Stomach (tissue), 9 donors: ENCODE measurements around the gene SLC8A3. TPM values are rescaled to one million over a fixed set of nuclear protein-coding genes. Genes with fewer than 3 reads are reported as not detected.

Experiments used
- DNase-seq, 2 donors: peaks; one replicate each; pipeline versions ENCODE4 v3.0.0 to v3.0.0-alpha.2; 2013 to 2019
- H3K27ac ChIP-seq, 5 donors: fragments of 200-600 bp in 4 of 5; sonication (generic) in 4 of 5; one replicate each; pipeline ENCODE4 v1.5.1; 2013 to 2019; ENCODE audit warnings: mild to moderate bottlenecking in 1 of 5, moderate library complexity in 1 of 5
- H3K27me3 ChIP-seq, 3 donors: fragments of 200-600 bp; sonication (generic); one replicate each; pipeline ENCODE4 v1.5.1; 2017 to 2019; ENCODE audit warnings: mixed run types in 1 of 3
- H3K36me3 ChIP-seq, 4 donors: fragments of 200-600 bp; sonication (generic); 1 replicate in 3 of 4; 2 replicates in 1 of 4; pipeline ENCODE4 v1.5.1; 2016 to 2019
- H3K4me1 ChIP-seq, 4 donors: fragments of 200-600 bp; sonication (generic); one replicate each; pipeline ENCODE4 v1.5.1; 2016 to 2019
- H3K4me3 ChIP-seq, 4 donors: fragments of 200-600 bp; sonication (generic) in 3 of 4; one replicate each; pipeline ENCODE4 v1.5.1; 2016 to 2019; ENCODE audit warnings: mild to moderate bottlenecking in 1 of 4
- H3K9me3 ChIP-seq, 4 donors: fragments of 200-600 bp; sonication (generic); one replicate each; pipeline ENCODE4 v1.5.1; 2016 to 2019
- EP300 ChIP-seq: sonication (generic); formaldehyde crosslinking; IDR thresholded peaks from one replicate; pipeline ENCODE4 v1.6.1; 2017; ENCODE audit warnings: antibody characterized with exemption
- POLR2A ChIP-seq, 4 donors: fragments of 450-650 bp; IDR thresholded peaks; one replicate each; pipeline ENCODE4 v1.6.1; 2016; ENCODE audit warnings: antibody characterized with exemption in 4 of 4, control low read depth in 2 of 4, mild to moderate bottlenecking in 1 of 4, moderate library complexity in 1 of 4
- POLR2AphosphoS5 ChIP-seq, 3 donors: sonication (generic); formaldehyde crosslinking; IDR thresholded peaks; one replicate each; pipeline ENCODE4 v1.6.1; 2016; ENCODE audit warnings: antibody characterized with exemption in 3 of 3
- WGBS, 5 donors: extraction: QIAGEN DNeasy Blood & Tissue Kit in 3 of 5; methylation state at CpG; one replicate each; pipeline versions ENCODE4 v1.1.5 to v1.1.7; 2013 to 2018; 5-methylcytosine and 5-hydroxymethylcytosine counted together
- intact Hi-C: fragments of 100-400 bp; cut with DNase I; formaldehyde crosslinking; loops from one replicate; pipeline ENCODE4 v1.15.1; 2023; ENCODE audit warnings: low total_unique reads
- polyA plus RNA-seq, 3 donors: library from polyadenylated mRNA; stranded (reverse); fragments of 200-250 nt; gene quantifications; one replicate each; pipeline ENCODE4 v1.2.3, GENCODE V29; 2013
- total RNA-seq, 5 donors: library from RNA; depleted of rRNA; stranded (reverse); fragments of >200 nt; gene quantifications; one replicate each; pipeline versions ENCODE4 v1.1.0 to v1.2.3, GENCODE V29; 2014 to 2016
- TF ChIP-seq, protein P1 (sequence below), 7 experiments: fragments of 450-650 bp in 4 of 7; fragments of 200-600 bp in 3 of 7; sonication (generic) in 3 of 7; IDR thresholded peaks; one replicate each; pipeline ENCODE4 v1.5.1; 2016 to 2019; ENCODE audit warnings: antibody characterized with exemption in 7 of 7, control low read depth in 2 of 7, mild to moderate bottlenecking in 1 of 7
- donor health status: healthy with polysubstance abuse.
- donor health status: Bipolar disorder and iron deficiency.
- donor health status: healthy.

SLC8A3 gene
- total and polyA plus RNA-seq, 8 donors: 0.03 to 2.4 (median 0.87) TPM; not detected in 1

DNA sequence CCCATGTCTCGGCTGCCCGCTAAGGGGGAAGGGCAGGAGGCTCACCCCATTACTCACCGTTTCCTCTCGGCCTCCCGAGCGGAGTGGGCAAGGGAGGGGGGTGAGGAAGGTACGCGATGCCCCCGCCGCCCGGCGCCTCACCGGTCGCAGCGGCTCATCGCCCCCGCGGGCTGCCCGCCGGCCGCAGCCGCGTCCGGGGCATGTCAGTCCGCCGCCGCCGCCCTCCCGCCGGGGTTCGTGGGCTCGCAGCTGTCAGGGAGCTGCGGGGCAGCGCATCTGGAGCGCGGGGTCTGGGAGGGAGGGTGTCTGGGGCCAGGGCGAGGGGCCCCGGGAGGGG is 461 bp downstream of the SLC8A3 start:
- peak overlapping the region in 2 of 5 donors; percentile 20 to 55 for H3K27ac ChIP-seq
- H3K4me1 ChIP-seq: peaks cover 21 to 33% (median 28%) of the 10 kb centered on the region in 4 donors
- peak overlapping the region; percentile 45 to 67 (median 54) for H3K4me3 ChIP-seq
- TF ChIP-seq POLR2A (IDR thresholded peaks at IDR 0.05) (no peak), EP300 (no peak), POLR2AphosphoS5 (IDR thresholded peaks at IDR 0.05) (no peak)
- TF ChIP-seq, protein P1, sequence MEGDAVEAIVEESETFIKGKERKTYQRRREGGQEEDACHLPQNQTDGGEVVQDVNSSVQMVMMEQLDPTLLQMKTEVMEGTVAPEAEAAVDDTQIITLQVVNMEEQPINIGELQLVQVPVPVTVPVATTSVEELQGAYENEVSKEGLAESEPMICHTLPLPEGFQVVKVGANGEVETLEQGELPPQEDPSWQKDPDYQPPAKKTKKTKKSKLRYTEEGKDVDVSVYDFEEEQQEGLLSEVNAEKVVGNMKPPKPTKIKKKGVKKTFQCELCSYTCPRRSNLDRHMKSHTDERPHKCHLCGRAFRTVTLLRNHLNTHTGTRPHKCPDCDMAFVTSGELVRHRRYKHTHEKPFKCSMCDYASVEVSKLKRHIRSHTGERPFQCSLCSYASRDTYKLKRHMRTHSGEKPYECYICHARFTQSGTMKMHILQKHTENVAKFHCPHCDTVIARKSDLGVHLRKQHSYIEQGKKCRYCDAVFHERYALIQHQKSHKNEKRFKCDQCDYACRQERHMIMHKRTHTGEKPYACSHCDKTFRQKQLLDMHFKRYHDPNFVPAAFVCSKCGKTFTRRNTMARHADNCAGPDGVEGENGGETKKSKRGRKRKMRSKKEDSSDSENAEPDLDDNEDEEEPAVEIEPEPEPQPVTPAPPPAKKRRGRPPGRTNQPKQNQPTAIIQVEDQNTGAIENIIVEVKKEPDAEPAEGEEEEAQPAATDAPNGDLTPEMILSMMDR (IDR thresholded peaks at IDR 0.05): no peak
- WGBS, 5 donors: 0 to 2% (median 1%) methylated on average over 19 to 38 of the region's 38 CpGs
- intact Hi-C loops: no loop called here
- no peaks in the 10 kb centered on the region for H3K36me3 ChIP-seq
- DNase-seq: peak in 1 of 2 donors; percentile 35
- peaks cover 0 to 81% (median 45%) of the 10 kb centered on the region in 3 donors for H3K27me3 ChIP-seq
- H3K9me3 ChIP-seq: no peaks in the 10 kb centered on the region

DNA sequence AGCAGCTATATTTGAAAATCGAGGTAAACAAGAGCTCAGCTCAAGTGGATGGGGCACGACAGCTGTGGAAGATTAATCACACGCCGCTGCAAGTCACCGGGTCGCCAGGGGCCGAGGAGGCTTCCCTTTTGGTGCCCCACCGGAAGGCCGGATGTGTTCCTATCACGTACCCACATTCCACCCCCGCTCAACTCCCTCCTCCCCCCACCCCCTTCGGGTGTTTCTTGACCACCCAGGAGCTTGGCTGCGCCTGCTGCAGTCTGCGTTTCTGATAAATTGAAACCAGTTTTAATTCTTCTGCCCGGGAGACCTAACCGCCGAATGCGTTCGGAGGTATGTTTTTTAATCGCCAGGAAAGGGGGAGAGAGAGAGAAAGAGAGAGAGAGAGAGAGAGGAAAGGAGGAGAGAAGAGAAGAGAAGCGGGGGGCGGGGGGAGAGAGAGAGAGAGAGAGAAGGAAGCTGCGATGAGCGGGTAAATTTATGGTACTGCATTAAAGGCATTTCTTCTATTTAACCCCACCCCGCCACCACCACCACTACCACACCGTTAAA is 1.8 kb downstream of the SLC8A3 start:
- peaks cover 21 to 33% (median 28%) of the 10 kb centered on the region in 4 donors for H3K4me1 ChIP-seq
- no peaks in the 10 kb centered on the region for H3K9me3 ChIP-seq
- H3K36me3 ChIP-seq: no peaks in the 10 kb centered on the region
- 12 to 17% (median 12%) methylated on average over 26 of the region's 26 CpGs for WGBS, 5 donors
- H3K4me3 ChIP-seq: peak overlapping the region; percentile 45 to 67 (median 54)
- intact Hi-C loops: no loop called here
- TF ChIP-seq, protein P1 (IDR thresholded peaks at IDR 0.05): no peak
- no peak for TF ChIP-seq POLR2AphosphoS5 (IDR thresholded peaks at IDR 0.05)
- no peak for TF ChIP-seq POLR2A (IDR thresholded peaks at IDR 0.05)
- no peak for TF ChIP-seq EP300
- H3K27ac ChIP-seq: no peak overlapping the region
- DNase-seq: peak in 1 of 2 donors; percentile 64
- peaks cover 0 to 69% (median 45%) of the 10 kb centered on the region in 3 donors for H3K27me3 ChIP-seq

DNA sequence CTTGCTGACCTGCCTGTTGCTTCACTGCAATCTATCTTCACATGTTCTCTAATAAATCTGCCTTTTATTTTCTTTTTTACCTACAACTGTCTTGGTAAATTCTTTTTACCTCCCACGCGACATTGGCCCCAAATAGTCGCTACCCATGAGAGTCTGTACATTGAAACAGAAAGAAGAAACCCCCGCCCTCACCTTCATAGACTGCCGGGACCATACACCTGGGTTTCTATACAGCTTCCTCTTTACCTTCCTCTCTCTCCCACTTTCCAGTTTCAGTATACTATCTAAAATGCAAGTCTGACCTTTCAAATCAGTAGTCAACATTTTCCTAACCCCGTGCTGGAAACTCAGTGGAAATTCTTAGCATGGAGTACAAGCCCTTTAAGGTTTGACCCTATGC is 4.8 kb downstream of the SLC8A3 start:
- no peak overlapping the region for H3K4me3 ChIP-seq
- H3K27ac ChIP-seq: no peak overlapping the region
- H3K9me3 ChIP-seq: no peaks in the 10 kb centered on the region
- 71 to 78% (median 77%) methylated on average over 6 of the region's 6 CpGs for WGBS, 5 donors
- no peaks in the 10 kb centered on the region for H3K36me3 ChIP-seq
- H3K4me1 ChIP-seq: peaks cover 17 to 25% (median 22%) of the 10 kb centered on the region in 4 donors
- TF ChIP-seq, protein P1 (IDR thresholded peaks at IDR 0.05): no peak
- TF ChIP-seq POLR2AphosphoS5 (IDR thresholded peaks at IDR 0.05) (no peak), EP300 (no peak), POLR2A (IDR thresholded peaks at IDR 0.05) (no peak)
- DNase-seq: no peak
- peaks cover 0 to 40% (median 29%) of the 10 kb centered on the region in 3 donors for H3K27me3 ChIP-seq
- intact Hi-C loops: no loop called here

DNA sequence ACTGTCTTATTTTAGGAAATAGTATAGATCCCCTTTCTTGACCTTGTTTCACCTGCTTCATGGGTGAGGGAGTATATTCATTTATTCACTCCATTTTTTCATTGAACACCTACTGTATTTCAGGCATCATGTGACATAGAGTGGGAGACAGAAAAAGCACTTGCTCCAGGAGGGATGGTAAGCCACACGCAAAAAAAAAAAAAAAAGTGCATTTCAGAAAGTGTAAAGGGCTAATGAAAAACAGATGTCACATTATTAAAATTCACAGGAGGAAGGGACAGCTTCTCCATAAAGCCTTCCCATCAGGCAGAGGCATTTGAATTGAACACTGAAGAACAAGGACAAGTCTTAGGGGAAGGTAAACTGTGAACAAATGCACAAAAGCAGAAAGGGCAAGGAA is 7.5 kb downstream of the SLC8A3 start:
- intact Hi-C loops: no loop called here
- DNase-seq: no peak
- 61 to 96% (median 74%) methylated on average over 1 of the region's 1 CpG for WGBS, 5 donors

More for the DNA sequence above, 7.5 kb downstream of the SLC8A3 start:
- Histone ChIP-seq H3K27me3 (peaks cover 0 to 14% (median 3%) of the 10 kb centered on the region in 3 donors), H3K27ac (no peak overlapping the region), H3K9me3 (no peaks in the 10 kb centered on the region), H3K4me1 (no peaks in the 10 kb centered on the region), H3K36me3 (no peaks in the 10 kb centered on the region), H3K4me3 (no peak overlapping the region)
- TF ChIP-seq, protein P1 (IDR thresholded peaks at IDR 0.05): no peak
- no peak for TF ChIP-seq EP300
- no peak for TF ChIP-seq POLR2AphosphoS5 (IDR thresholded peaks at IDR 0.05)
- TF ChIP-seq POLR2A (IDR thresholded peaks at IDR 0.05): no peak
